ENCODE data around the gene COX15. TPM values are rescaled to one million over a fixed set of nuclear protein-coding genes. Genes with fewer than 3 reads are reported as not detected.

The COX15 gene
- total and polyA plus RNA-seq, 8 donors, result 5.8 to 18.4 (median 15.5) TPM

GRCh38 chr10:99714446-99714845, 17.5 kb downstream of the COX15 start:
- H3K27ac ChIP-seq, result no peak overlapping the region
- 84 to 87% methylated on average over 5 of the region's 5 CpGs for WGBS, 2 donors
- peaks cover 0 to 38% (median 16%) of the 10 kb centered on the region in 3 donors for H3K36me3 ChIP-seq
- H3K4me3 ChIP-seq, result no peak overlapping the region
- no peak for TF ChIP-seq CTCF (IDR thresholded peaks at IDR 0.05)
- intact Hi-C loops (cut with DNase I), result no loop called here
- H3K9me3 ChIP-seq, result no peaks in the 10 kb centered on the region
- H3K4me1 ChIP-seq, result no peaks in the 10 kb centered on the region
- DNase-seq, result no peak
- FAIRE-seq, result no peak
- H3K27me3 ChIP-seq, result no peaks in the 10 kb centered on the region
- ATAC-seq, result no peak

GRCh38 chr10:99711129-99711719, 20.7 kb downstream of the COX15 start:
- no peaks in the 10 kb centered on the region for H3K4me1 ChIP-seq
- H3K9me3 ChIP-seq, result no peaks in the 10 kb centered on the region
- ATAC-seq (peak in 3 of 4 donors; percentile 83 to 91 (median 86)), FAIRE-seq (peak; percentile 23), DNase-seq (peak in 2 of 6 donors; percentile 27 to 29)
- no peak overlapping the region for H3K4me3 ChIP-seq
- peaks cover 0 to 16% (median 0%) of the 10 kb centered on the region in 3 donors for H3K36me3 ChIP-seq
- no peak overlapping the region for H3K27ac ChIP-seq
- H3K27me3 ChIP-seq, result no peaks in the 10 kb centered on the region
- TF ChIP-seq CTCF (IDR thresholded peaks at IDR 0.05), result peak in 2 of 4 donors; percentile 17 to 32
- intact Hi-C loops (cut with DNase I), result no loop called here

- intact Hi-C loops (cut with DNase I), result no loop called here
- no peak overlapping the region for H3K27ac ChIP-seq
- H3K4me1 ChIP-seq, result no peaks in the 10 kb centered on the region
- no peak for TF ChIP-seq CTCF (IDR thresholded peaks at IDR 0.05)
- no peaks in the 10 kb centered on the region for H3K9me3 ChIP-seq
- ATAC-seq (no peak), FAIRE-seq (no peak), DNase-seq (no peak)
- WGBS, 2 donors, result 61 to 62% methylated on average over 4 of the region's 4 CpGs
- no peak overlapping the region for H3K4me3 ChIP-seq
- H3K27me3 ChIP-seq, result no peaks in the 10 kb centered on the region
- peaks cover 0 to 14% (median 3%) of the 10 kb centered on the region in 3 donors for H3K36me3 ChIP-seq
These were observed 22.3 kb downstream of the COX15 start for GRCh38 chr10:99709480-99710229.

GRCh38 chr10:99708428-99709012, 23.4 kb downstream of the COX15 start:
- H3K36me3 ChIP-seq, result peaks cover 0 to 19% (median 10%) of the 10 kb centered on the region in 3 donors
- TF ChIP-seq CTCF (IDR thresholded peaks at IDR 0.05), result no peak
- FAIRE-seq, result peak; percentile 37

More at GRCh38 chr10:99708428-99709012, 23.4 kb downstream of the COX15 start:
- no peak for DNase-seq
- Histone ChIP-seq H3K9me3 (no peaks in the 10 kb centered on the region), H3K4me1 (no peaks in the 10 kb centered on the region), H3K27me3 (no peaks in the 10 kb centered on the region), H3K4me3 (no peak overlapping the region), H3K27ac (no peak overlapping the region)
- intact Hi-C loops (cut with DNase I), result no loop called here
- WGBS, 2 donors, result 79 to 84% methylated on average over 1 of the region's 1 CpG
- no peak for ATAC-seq
